Ureter (tissue), 1 donor: ENCODE results near the gene MAN1C1. TPM values are rescaled to one million over a fixed set of nuclear protein-coding genes. Genes with fewer than 3 reads are reported as not detected.
"Not testable (repeated sequence)": the region's sequence is repeated elsewhere in the genome, so short reads cannot be mapped to it uniquely, and the experiment has no call there.

Source experiments
- DNase-seq: peaks from one replicate; pipeline ENCODE4 v3.0.0-alpha.2; 2020; ENCODE audit warnings: low spot score
- total RNA-seq: library from RNA; stranded (reverse); gene quantifications from one replicate; pipeline ENCODE4 v1.2.4, GENCODE V29; 2023
- donor health status: DM: yes; HTN: yes; CAD: no.

MAN1C1 gene
- total RNA-seq, 1 donor from 2014 or later, result 8.7 TPM

DNA sequence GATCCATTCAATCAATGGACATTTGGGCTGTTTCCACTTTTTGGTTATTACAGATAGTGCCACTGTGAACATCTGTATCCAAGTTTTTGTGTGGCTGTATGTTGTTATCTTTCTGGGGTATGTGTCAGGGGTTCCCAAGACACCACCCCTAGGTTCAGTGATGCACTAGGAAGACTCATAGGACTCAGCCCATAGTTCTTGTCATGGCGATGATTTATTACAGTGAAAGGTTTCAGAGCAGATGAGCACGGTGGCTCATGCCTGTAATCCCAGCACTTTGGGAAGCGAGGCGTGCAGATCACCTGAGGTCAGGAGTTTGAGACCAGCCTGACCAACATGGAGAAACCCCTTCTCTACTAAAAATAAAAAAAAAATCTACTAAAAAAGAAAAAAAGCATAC, 64.1 kb downstream of the MAN1C1 start:
- DNase-seq, result no peak

DNA sequence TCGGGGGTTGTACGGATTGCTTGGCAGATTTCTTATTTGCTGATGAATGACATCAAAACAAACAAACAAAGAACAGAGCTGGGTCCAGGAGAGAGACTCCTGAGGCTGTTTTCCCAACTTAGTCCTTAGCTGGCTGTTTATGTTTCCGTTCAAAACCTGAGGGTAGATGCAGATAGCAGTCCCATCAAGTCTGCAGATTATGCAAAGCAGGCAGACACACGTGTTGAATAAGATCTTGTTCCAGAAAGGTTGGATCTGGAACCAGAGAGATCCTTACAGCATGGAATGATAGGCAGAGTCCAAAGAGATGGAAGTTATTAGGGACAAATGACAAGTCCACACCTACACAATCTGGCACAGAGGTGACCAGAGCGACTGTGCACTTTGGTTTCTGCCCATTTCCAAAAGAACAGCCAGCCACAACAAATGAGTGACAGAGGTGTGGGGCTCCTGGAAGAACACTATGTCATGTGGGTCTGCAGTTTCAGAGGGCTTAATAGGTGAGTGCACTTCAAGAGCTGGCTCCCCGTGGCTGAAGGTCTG, 65.5 kb downstream of the MAN1C1 start:
- DNase-seq, result no peak

- DNase-seq, result no peak
Observed at GRCh38 chr1:25683177-25683576, 66.6 kb downstream of the MAN1C1 start.

DNA sequence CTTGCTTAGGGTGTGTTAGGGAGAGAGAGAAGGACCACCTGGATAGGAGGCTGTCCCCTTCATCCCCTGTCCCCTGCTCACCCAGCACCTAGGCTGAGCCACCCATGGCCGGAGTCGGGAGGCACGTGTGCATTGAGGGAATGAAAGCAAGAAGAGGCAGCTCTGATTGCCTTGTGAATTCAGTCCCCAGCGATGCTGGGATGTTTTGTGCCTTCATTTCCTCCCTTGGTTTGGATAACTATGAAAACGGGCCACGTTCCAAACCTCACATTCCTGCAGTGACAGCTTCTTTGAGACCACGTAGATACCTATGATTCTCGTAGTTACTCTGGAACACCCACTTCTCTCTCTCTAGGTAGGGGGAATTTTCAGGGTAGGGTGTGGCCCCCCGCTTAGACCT, 67.1 kb downstream of the MAN1C1 start:
- DNase-seq, result no peak

- no peak for DNase-seq
Observed at GRCh38 chr1:25684216-25684965, 67.8 kb downstream of the MAN1C1 start.

- no peak for DNase-seq
Observed at GRCh38 chr1:25685211-25685750, 68.7 kb downstream of the MAN1C1 start.

DNA sequence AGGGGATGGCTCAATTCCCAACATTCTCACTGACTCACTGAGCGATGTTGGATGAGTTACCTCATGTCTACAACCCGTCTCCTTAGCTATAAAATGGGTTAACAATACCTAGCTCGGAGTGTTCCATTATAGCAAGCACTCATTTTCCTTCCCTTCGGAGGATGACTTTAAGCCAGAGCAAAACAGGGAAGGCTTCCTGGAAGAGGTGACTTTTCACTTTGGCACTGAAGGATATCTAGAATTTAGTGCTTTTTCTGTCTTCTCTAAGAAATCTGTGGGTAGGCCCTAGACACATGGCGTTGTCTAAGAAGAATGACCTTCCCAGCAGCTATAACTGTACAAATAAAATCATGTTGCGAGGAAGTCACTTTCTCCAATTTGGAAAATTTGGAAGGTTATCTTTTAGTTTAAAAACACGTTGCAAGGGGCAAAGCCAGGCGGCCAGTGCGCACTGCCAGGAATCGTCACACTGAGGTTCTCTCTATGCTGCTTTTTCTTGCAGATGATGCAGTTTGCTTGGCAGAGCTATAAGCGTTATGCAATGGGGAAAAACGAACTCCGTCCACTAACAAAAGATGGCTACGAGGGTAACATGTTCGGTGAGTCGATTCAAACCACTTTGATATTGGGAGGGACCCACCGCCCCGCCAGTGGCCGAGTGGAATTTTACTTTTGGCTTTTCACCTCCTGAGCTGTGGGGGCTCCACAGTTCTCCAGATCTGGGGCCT, 69.5 kb downstream of the MAN1C1 start:
- no peak for DNase-seq

GRCh38 chr1:25687221-25688017, 70.8 kb downstream of the MAN1C1 start:
- no peak for DNase-seq

DNA sequence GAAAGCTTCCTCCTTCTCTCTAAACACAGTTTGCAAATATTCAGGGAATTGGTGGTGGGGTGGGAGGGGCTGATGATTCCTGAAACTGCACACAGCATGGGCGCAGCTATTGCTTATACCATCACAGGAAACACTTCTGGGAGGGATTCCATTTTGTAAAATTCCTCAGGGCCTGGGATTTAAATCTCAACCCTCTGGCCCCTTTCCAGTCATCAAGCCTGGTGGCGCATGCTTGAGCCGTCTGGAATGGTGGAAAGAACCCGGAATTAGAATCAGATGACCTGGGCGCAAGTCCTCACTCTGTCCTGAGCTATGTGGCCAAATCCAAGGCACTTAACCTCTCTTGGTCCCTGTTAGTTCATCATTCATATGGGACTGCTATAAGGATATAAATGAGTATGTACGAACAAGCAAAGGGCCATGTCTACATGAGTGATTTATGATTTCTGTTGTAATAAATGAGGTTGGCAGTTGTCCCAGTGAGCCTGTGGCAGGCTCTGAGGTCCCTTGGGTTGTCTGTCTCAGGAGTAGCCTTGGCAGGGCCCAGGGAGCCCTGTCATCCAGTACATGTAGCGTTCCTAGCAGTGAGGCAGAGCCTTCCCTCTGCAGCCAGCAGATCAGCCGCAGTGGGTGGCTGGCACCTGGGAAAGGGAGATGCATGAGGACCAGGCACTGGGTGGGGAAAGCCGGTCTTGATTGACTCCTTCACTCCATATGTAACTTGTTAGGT, 72.0 kb downstream of the MAN1C1 start:
- DNase-seq, result no peak

GRCh38 chr1:25689686-25690381, 73.2 kb downstream of the MAN1C1 start:
- no peak for DNase-seq

GRCh38 chr1:25690396-25690956, 73.9 kb downstream of the MAN1C1 start:
- no peak for DNase-seq

DNA sequence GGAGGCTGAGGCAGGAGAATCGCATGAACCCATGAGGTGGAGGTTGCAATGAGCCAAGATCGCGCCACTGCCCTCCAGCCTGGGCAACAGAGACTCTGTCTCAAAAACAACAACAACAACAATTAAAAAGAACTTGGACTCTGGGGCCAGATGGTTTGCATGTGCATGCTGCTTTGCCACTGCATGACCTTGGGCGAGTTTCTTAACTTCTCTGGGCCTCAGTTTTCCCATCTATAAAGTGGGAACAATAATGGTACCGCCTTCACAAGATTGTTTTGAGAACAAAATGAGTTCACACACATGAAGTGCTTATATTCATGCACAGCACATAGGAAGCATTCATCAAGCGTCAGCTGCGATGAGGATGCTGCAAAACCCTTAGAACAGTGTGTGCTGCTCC, 74.6 kb downstream of the MAN1C1 start:
- no peak for DNase-seq

GRCh38 chr1:25692560-25692959, 76.0 kb downstream of the MAN1C1 start:
- DNase-seq, result no peak

GRCh38 chr1:25694167-25695007, 77.8 kb downstream of the MAN1C1 start:
- peak; percentile 80 for DNase-seq

DNA sequence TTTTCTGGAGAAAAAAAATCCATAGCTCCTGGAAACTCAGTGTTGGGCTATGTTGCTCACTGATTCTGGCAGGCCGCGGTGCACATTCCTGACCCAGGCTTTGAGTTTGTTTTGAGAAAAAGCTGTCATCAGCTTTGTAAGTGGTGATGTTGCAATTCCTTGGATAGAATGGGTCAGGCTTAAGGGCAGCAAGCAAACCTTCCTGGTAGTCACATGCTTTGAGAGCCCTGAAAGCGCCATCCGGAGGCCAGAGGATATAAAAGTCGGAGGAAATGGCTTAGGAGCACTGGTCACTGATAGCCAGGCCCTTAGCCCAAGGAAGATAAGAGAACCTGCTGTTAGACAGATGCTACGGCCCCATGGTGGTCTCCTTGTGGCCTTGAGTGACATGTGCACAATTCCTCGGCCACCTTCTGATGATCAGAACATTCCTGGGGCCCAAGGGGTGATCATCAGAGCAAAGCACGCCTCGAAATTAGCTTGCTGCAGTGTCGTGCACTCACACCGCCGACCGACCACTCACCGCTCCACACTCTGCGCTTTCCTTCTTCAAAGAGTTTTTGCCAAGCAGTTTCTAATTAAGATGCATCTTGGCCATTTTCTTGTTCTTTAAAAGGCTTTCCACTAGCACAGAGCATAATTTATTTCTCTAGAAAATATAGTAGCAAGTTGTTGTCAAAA, 78.6 kb downstream of the MAN1C1 start:
- DNase-seq, result peak; percentile 79

DNA sequence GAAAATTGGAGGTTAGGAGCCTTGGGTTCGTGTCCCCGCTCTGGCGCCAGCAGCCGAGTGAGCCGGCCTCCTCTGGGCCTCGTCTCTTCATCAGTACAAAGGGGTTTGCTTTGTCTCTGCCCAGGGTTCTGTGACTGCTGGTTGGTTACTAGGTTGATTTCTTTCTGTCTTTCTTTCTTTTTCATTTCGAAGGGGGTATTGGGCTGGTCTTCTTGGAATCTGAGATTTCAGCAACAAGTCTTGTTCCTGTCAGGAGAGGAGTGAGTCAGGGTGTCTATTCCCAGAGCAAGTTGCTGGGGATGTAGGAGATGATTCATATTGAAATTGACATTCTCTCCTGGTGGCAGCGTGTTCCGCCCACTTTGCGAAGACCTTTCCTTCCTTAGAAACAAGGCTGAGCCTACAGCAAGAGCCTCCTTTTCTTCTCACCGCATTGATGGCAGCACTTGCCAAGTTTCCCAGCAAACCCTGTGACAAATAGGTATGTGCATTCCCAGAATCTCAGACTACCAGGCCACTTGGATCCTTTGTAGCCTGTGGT, 79.2 kb downstream of the MAN1C1 start:
- no peak for DNase-seq

- DNase-seq, result not testable (repeated sequence)
Observed at GRCh38 chr1:25696643-25697042, 80.1 kb downstream of the MAN1C1 start.

GRCh38 chr1:25697435-25698217, 81.0 kb downstream of the MAN1C1 start:
- DNase-seq, result no peak
